Erythroblast (primary cell): ENCODE measurements around the gene PHC2.

Experiments used
- GATA1 ChIP-seq: IDR thresholded peaks from 2 replicates; pipeline ENCODE4 v1.6.1; 2011; ENCODE audit warnings: low read depth, mild to moderate bottlenecking, control low read depth, low read length, moderate library complexity
- POLR2A ChIP-seq: IDR thresholded peaks from 2 replicates; pipeline ENCODE4 v1.6.1; 2011; ENCODE audit warnings: mild to moderate bottlenecking, low read length

GRCh38 chr1:33339413-33339812 is 91.5 kb downstream of the PHC2 start:
- no peak for TF ChIP-seq POLR2A
- TF ChIP-seq GATA1 = no peak
